Suprapubic skin (tissue), 4 donors: ENCODE results near the gene RNASEH1. TPM values are rescaled to one million over a fixed set of nuclear protein-coding genes. Genes with fewer than 3 reads are reported as not detected.

Experiments used
- DNase-seq, 2 donors: peaks; one replicate each; pipeline ENCODE4 v3.0.0-alpha.2; 2019; ENCODE audit warnings: low spot score in 2 of 2
- H3K27ac ChIP-seq: fragments of 200-600 bp; sonication (generic); one replicate; pipeline ENCODE4 v1.5.1; 2019
- H3K27me3 ChIP-seq: fragments of 200-600 bp; sonication (generic); one replicate; pipeline ENCODE4 v1.5.1; 2019
- H3K36me3 ChIP-seq: fragments of 200-600 bp; sonication (generic); one replicate; pipeline ENCODE4 v1.5.1; 2019
- H3K4me1 ChIP-seq: fragments of 200-600 bp; sonication (generic); one replicate; pipeline ENCODE4 v1.5.1; 2019
- H3K4me3 ChIP-seq: fragments of 200-600 bp; sonication (generic); one replicate; pipeline ENCODE4 v1.5.1; 2019; ENCODE audit warnings: mild to moderate bottlenecking
- H3K9me3 ChIP-seq: fragments of 200-600 bp; sonication (generic); one replicate; pipeline ENCODE4 v1.5.1; 2019
- EP300 ChIP-seq: sonication (generic); formaldehyde crosslinking; IDR thresholded peaks from one replicate; pipeline ENCODE4 v1.6.1; 2017; ENCODE audit warnings: antibody characterized with exemption
- POLR2A ChIP-seq, 2 donors: fragments of 450-650 bp; IDR thresholded peaks; one replicate each; pipeline ENCODE4 v1.6.1; 2017; ENCODE audit warnings: antibody characterized with exemption in 2 of 2, mild to moderate bottlenecking in 2 of 2, moderate library complexity in 2 of 2
- POLR2AphosphoS5 ChIP-seq, 3 donors: sonication (generic); formaldehyde crosslinking; IDR thresholded peaks; one replicate each; pipeline ENCODE4 v1.6.1; 2017; ENCODE audit warnings: antibody characterized with exemption in 3 of 3
- WGBS: methylation state at CpG from one replicate; pipeline ENCODE4 v1.1.5; 2018; 5-methylcytosine and 5-hydroxymethylcytosine counted together
- total RNA-seq, 4 donors: library from RNA; depleted of rRNA; stranded (reverse); fragments of >200 nt; gene quantifications; one replicate each; pipeline ENCODE4 v1.1.0, GENCODE V29; 2016
- TF ChIP-seq, protein P1 (sequence below), 2 donors: fragments of 200-600 bp in 1 of 2; fragments of 450-650 bp in 1 of 2; sonication (generic) in 1 of 2; IDR thresholded peaks; one replicate each; pipeline ENCODE4 v1.5.1; 2016 to 2019; ENCODE audit warnings: antibody characterized with exemption in 2 of 2, mild to moderate bottlenecking in 1 of 2, moderate library complexity in 1 of 2

Gene RNASEH1
- total RNA-seq, 4 donors from 2014 or later: 9.8 to 18.1 (median 15.4) TPM

DNA sequence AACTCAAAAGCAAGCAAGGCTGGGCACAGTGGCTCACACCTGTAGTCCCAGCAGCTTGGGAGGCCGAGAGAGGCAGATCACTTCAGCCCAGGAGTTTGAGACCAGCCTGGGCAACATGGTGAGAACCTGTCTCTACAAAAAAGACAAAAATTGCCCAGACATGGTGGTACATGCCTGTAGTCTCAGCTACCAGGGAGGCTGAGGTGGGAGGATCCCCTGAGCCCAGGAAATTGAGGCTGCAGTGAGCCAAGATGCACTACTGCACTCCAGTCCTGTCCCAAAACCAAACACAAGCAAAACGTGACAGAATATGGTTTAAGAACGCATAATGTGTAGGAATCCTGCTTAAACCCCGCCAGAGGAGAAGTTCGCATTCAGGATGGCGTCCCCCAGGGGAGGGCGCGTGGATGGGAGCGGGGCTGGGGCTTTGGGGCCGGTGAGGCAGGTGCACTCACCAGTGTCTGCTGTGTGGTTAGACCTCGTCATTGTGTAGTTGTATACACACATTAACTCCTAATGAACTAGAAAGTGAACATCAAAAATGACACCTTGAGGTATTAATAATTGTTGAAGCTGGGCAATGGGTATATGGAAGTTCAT, 42.2 kb upstream of the RNASEH1 start:
- no peak for DNase-seq
- Histone ChIP-seq H3K27me3 (peaks cover 5% of the 10 kb centered on the region), H3K36me3 (no peaks in the 10 kb centered on the region), H3K4me3 (no peak overlapping the region), H3K4me1 (no peaks in the 10 kb centered on the region), H3K27ac (no peak overlapping the region), H3K9me3 (no peaks in the 10 kb centered on the region)
- no peak for TF ChIP-seq POLR2AphosphoS5 (IDR thresholded peaks at IDR 0.05)
- TF ChIP-seq EP300: no peak
- TF ChIP-seq POLR2A (IDR thresholded peaks at IDR 0.05): no peak
- TF ChIP-seq, protein P1, sequence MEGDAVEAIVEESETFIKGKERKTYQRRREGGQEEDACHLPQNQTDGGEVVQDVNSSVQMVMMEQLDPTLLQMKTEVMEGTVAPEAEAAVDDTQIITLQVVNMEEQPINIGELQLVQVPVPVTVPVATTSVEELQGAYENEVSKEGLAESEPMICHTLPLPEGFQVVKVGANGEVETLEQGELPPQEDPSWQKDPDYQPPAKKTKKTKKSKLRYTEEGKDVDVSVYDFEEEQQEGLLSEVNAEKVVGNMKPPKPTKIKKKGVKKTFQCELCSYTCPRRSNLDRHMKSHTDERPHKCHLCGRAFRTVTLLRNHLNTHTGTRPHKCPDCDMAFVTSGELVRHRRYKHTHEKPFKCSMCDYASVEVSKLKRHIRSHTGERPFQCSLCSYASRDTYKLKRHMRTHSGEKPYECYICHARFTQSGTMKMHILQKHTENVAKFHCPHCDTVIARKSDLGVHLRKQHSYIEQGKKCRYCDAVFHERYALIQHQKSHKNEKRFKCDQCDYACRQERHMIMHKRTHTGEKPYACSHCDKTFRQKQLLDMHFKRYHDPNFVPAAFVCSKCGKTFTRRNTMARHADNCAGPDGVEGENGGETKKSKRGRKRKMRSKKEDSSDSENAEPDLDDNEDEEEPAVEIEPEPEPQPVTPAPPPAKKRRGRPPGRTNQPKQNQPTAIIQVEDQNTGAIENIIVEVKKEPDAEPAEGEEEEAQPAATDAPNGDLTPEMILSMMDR (IDR thresholded peaks at IDR 0.05): no peak
- WGBS: 85% methylated on average over 11 of the region's 11 CpGs

DNA sequence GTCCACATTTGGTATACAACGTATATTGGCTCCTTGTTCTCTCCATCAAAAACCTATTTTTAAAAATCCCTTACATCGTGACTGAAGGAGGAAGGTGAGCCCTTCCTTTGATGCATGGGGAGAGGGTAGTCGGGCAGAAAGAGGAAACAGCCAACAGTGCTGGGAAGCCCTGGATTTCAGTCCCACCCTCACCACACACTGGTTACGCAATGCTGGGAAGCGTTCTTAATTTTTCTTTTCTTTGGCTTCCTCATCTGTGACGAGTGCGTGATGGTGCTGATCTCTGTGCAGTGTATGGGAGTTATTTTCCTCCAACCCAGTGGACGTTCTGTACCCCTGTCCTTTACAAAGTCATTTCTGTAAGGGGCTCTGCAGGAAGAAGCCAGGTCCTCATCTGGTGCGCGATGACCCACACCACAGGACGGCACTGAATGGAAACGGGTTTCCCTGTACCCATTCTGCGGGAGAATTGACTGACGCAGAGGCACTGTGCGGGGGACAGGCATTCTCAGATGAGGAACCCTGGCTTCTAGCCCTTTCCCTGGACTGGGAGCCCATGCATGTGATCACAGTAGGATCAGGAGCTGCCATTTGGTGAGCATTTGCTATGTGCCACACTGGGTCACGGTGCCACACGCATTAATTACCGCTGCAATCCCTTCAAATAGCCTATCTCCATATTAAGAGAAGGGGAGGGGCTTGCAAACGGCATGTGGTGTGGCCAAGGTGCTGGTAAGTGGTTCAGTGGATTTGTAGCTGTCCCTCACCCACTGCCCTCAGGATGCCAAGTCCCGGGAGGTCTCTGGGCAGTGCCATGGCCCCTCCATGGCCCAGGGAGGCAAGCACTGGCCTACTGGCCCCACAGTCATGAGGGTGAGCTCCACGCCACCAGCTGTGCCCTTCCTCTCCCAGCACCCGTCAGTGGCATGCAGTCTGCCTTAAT, 41.0 kb upstream of the RNASEH1 start:
- no peak for DNase-seq
- Histone ChIP-seq H3K27ac (no peak overlapping the region), H3K4me1 (no peaks in the 10 kb centered on the region), H3K4me3 (no peak overlapping the region), H3K27me3 (peaks cover 5% of the 10 kb centered on the region), H3K9me3 (no peaks in the 10 kb centered on the region), H3K36me3 (no peaks in the 10 kb centered on the region)
- WGBS: 91% methylated on average over 20 of the region's 22 CpGs
- TF ChIP-seq EP300 (no peak), POLR2A (IDR thresholded peaks at IDR 0.05) (no peak), POLR2AphosphoS5 (IDR thresholded peaks at IDR 0.05) (no peak)
- TF ChIP-seq, protein P1 (IDR thresholded peaks at IDR 0.05): no peak

- no peak for DNase-seq
- no peaks in the 10 kb centered on the region for H3K4me1 ChIP-seq
- H3K27ac ChIP-seq: no peak overlapping the region
- TF ChIP-seq POLR2A (IDR thresholded peaks at IDR 0.05) (no peak), EP300 (no peak), POLR2AphosphoS5 (IDR thresholded peaks at IDR 0.05) (no peak)
- TF ChIP-seq, protein P1 (IDR thresholded peaks at IDR 0.05): no peak
- H3K4me3 ChIP-seq: no peak overlapping the region
- H3K36me3 ChIP-seq: no peaks in the 10 kb centered on the region
- WGBS: 79% methylated on average over 22 of the region's 22 CpGs
- H3K27me3 ChIP-seq: peaks cover under 1% of the 10 kb centered on the region
- no peaks in the 10 kb centered on the region for H3K9me3 ChIP-seq
These were observed 40.2 kb upstream of the RNASEH1 start for GRCh38 chr2:3598197-3598910.

GRCh38 chr2:3597567-3597966, 39.4 kb upstream of the RNASEH1 start:
- no peak for DNase-seq
- Histone ChIP-seq H3K4me1 (no peaks in the 10 kb centered on the region), H3K4me3 (no peak overlapping the region), H3K36me3 (no peaks in the 10 kb centered on the region), H3K9me3 (no peaks in the 10 kb centered on the region), H3K27ac (no peak overlapping the region), H3K27me3 (no peaks in the 10 kb centered on the region)
- WGBS: 72% methylated on average over 6 of the region's 6 CpGs
- TF ChIP-seq POLR2A (IDR thresholded peaks at IDR 0.05): no peak
- TF ChIP-seq, protein P1 (IDR thresholded peaks at IDR 0.05): no peak
- TF ChIP-seq EP300: no peak
- TF ChIP-seq POLR2AphosphoS5 (IDR thresholded peaks at IDR 0.05): no peak
